Astrocyte (in vitro differentiated cells and primary cell): ENCODE data around the gene PIH1D2. TPM values are rescaled to one million over a fixed set of nuclear protein-coding genes. Genes with fewer than 3 reads are reported as not detected.
"Not testable (repeated sequence)": the region's sequence is repeated elsewhere in the genome, so short reads cannot be mapped to it uniquely, and the experiment has no call there.

ENCODE experiments used
- DNase-seq: peaks from one replicate; pipeline ENCODE4 v3.0.0-alpha.2; 2010; ENCODE audit warnings: low read depth
- FAIRE-seq: peaks from 2 replicates; lab custom pipeline; 2011; peaks lifted over from hg19 to GRCh38; lab: Jason Lieb, UNC
- H2AFZ ChIP-seq: 2 replicates; pipeline ENCODE4 v1.6.0; 2012; ENCODE audit warnings: low read depth, low read length, inconsistent platforms
- H3K27ac ChIP-seq: 2 replicates; pipeline ENCODE4 v1.5.1; 2011; ENCODE audit warnings: low read depth, low read length, inconsistent platforms
- H3K27me3 ChIP-seq: 2 replicates; pipeline ENCODE4 v1.6.0; 2011; ENCODE audit warnings: low read length, inconsistent platforms; ENCODE audit not compliant: insufficient read depth
- H3K36me3 ChIP-seq: 2 replicates; pipeline ENCODE4 v1.5.1; 2011; ENCODE audit warnings: low read length, inconsistent platforms; ENCODE audit not compliant: insufficient read depth
- H3K4me1 ChIP-seq: 2 replicates; pipeline ENCODE4 v1.5.1; 2011; ENCODE audit warnings: low read length, inconsistent platforms; ENCODE audit not compliant: insufficient read depth
- H3K4me2 ChIP-seq: 2 replicates; pipeline ENCODE4 v1.6.0; 2012; ENCODE audit warnings: low read length, inconsistent platforms
- H3K4me3 ChIP-seq: 2 replicates; pipeline ENCODE4 v1.5.1; 2011; ENCODE audit warnings: low read depth, mild to moderate bottlenecking, low read length, inconsistent platforms; ENCODE audit not compliant: insufficient read depth
- H3K79me2 ChIP-seq: 2 replicates; pipeline ENCODE4 v1.6.0; 2012; ENCODE audit warnings: mild to moderate bottlenecking, low read length, inconsistent platforms; ENCODE audit not compliant: insufficient read depth
- H3K9ac ChIP-seq: 2 replicates; pipeline ENCODE4 v1.6.0; 2012; ENCODE audit warnings: mild to moderate bottlenecking, low read length, inconsistent platforms
- H3K9me3 ChIP-seq: 2 replicates; pipeline ENCODE4 v1.5.1; 2012; ENCODE audit warnings: low read depth, mild to moderate bottlenecking, low read length, inconsistent platforms; ENCODE audit not compliant: insufficient read depth
- H4K20me1 ChIP-seq: 2 replicates; pipeline ENCODE4 v1.6.0; 2012; ENCODE audit warnings: low read length, inconsistent platforms; ENCODE audit not compliant: insufficient read depth
- H3K27ac Mint-ChIP-seq: one replicate; pipeline ENCODE4 v1.8.0; 2021; ENCODE audit warnings: mild to moderate bottlenecking, mixed read lengths; ENCODE audit not compliant: unreplicated experiment
- H3K27me3 Mint-ChIP-seq: one replicate; pipeline ENCODE4 v1.8.0; 2021; ENCODE audit warnings: low read depth, mixed read lengths; ENCODE audit not compliant: unreplicated experiment
- H3K36me3 Mint-ChIP-seq: one replicate; pipeline ENCODE4 v1.8.0; 2021; ENCODE audit warnings: low read depth, mixed read lengths; ENCODE audit not compliant: unreplicated experiment
- H3K4me1 Mint-ChIP-seq: one replicate; pipeline ENCODE4 v1.8.0; 2021; ENCODE audit warnings: low read depth, mixed read lengths; ENCODE audit not compliant: unreplicated experiment
- H3K4me3 Mint-ChIP-seq: one replicate; pipeline ENCODE4 v1.8.0; 2021; ENCODE audit warnings: mild to moderate bottlenecking, moderate library complexity, mixed read lengths; ENCODE audit not compliant: unreplicated experiment
- H3K9me3 Mint-ChIP-seq: one replicate; pipeline ENCODE4 v1.8.0; 2021; ENCODE audit warnings: mild to moderate bottlenecking, mixed read lengths; ENCODE audit not compliant: unreplicated experiment
- EZH2 ChIP-seq: IDR thresholded peaks from 2 replicates; pipeline ENCODE4 v1.6.1; 2012; ENCODE audit warnings: mild to moderate bottlenecking, low read length, inconsistent platforms; ENCODE audit not compliant: insufficient read depth
- total RNA-seq: library from RNA; stranded (reverse); gene quantifications from 2 replicates; pipeline ENCODE4 v1.2.1, GENCODE V29; 2021
- TF ChIP-seq, protein P1 (sequence below): IDR thresholded peaks from 2 replicates; pipeline ENCODE4 v1.5.1; 2011; ENCODE audit warnings: low read depth, mild to moderate bottlenecking, inconsistent platforms, low read length, moderate library complexity; ENCODE audit not compliant: insufficient read depth

PIH1D2 gene
- total RNA-seq, 1 donor from 2014 or later: 1.0 TPM

DNA sequence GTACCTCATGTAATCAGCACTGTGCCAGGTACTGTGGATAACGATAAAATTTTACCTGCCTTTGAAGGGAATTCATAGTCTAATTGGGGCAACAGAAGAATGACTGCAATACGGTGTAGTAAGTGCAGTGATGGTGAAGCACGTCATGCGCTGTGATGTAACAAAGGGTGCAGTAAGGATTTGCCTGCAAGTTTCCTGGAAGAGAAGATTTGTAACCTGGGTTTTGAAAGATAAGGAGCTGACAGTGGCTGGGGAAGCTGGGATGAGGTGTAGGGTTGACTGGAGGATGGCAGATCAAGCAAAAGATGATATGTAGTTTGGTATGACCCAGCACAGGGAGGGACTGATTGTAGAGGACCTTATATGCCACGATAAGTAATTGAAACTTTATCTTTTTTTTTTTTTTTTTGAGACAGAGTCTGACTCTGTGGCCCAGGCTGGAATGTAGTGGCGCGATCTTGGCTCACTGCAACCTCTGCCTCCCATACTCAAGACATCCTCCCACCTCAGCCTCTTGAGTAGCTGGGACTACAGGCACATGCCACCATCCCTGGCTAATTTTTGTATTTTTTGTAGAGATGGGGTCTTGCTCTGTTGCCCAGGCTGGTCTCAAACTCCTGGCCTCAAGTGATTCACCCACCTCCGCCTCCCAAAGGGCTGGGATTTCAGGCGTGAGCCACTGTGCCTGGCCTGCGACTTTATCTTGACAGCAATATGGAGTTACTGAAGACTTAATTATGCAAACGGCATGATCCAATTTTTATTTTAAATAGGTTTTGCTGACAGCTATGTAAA, 24.1 kb upstream of the PIH1D2 start:
- no peak overlapping the region for H3K9ac ChIP-seq
- H3K4me2 ChIP-seq: no peak overlapping the region
- H3K27me3 ChIP-seq: no peaks in the 10 kb centered on the region
- H3K4me1 ChIP-seq: no peaks in the 10 kb centered on the region
- no peaks in the 10 kb centered on the region for H3K9me3 ChIP-seq
- no peak overlapping the region for H3K4me3 ChIP-seq
- Mint-ChIP-seq H3K4me3 (no peak overlapping the region), H3K27ac (no peak overlapping the region), H3K27me3 (no peaks in the 10 kb centered on the region), H3K36me3 (peaks cover 2% of the 10 kb centered on the region), H3K4me1 (no peaks in the 10 kb centered on the region), H3K9me3 (no peaks in the 10 kb centered on the region)
- FAIRE-seq (no peak), DNase-seq (no peak)
- H3K79me2 ChIP-seq: no peaks in the 10 kb centered on the region
- no peak overlapping the region for H3K27ac ChIP-seq
- no peak for TF ChIP-seq EZH2
- TF ChIP-seq, protein P1, sequence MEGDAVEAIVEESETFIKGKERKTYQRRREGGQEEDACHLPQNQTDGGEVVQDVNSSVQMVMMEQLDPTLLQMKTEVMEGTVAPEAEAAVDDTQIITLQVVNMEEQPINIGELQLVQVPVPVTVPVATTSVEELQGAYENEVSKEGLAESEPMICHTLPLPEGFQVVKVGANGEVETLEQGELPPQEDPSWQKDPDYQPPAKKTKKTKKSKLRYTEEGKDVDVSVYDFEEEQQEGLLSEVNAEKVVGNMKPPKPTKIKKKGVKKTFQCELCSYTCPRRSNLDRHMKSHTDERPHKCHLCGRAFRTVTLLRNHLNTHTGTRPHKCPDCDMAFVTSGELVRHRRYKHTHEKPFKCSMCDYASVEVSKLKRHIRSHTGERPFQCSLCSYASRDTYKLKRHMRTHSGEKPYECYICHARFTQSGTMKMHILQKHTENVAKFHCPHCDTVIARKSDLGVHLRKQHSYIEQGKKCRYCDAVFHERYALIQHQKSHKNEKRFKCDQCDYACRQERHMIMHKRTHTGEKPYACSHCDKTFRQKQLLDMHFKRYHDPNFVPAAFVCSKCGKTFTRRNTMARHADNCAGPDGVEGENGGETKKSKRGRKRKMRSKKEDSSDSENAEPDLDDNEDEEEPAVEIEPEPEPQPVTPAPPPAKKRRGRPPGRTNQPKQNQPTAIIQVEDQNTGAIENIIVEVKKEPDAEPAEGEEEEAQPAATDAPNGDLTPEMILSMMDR: no peak
- no peak overlapping the region for H2AFZ ChIP-seq
- H3K36me3 ChIP-seq: peaks cover 6% of the 10 kb centered on the region
- H4K20me1 ChIP-seq: no peaks in the 10 kb centered on the region

DNA sequence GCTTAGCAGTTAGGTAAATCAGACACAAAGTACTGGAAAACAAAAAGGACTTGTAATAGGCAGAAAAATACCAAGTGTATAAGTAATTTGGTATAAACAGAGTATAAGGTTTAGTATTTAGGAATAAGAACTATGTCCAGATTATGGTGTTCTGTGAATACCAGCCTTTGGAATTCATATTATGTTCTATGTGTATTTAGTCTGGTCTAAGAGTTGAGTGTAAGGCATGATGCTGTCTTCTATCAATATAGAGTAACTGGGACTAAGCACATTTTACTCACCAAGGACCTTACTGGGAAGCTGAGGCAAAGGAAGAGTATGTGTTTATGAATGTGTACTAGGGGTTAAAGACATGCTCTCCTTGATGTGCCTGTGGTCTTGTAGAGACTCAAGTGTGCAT, 22.4 kb upstream of the PIH1D2 start:
- no peak overlapping the region for H3K9ac ChIP-seq
- Mint-ChIP-seq H3K27ac (no peak overlapping the region), H3K4me3 (no peak overlapping the region), H3K9me3 (no peaks in the 10 kb centered on the region), H3K27me3 (no peaks in the 10 kb centered on the region), H3K4me1 (no peaks in the 10 kb centered on the region), H3K36me3 (peaks cover 6% of the 10 kb centered on the region)
- H3K4me1 ChIP-seq: no peaks in the 10 kb centered on the region
- no peaks in the 10 kb centered on the region for H3K79me2 ChIP-seq
- DNase-seq (no peak), FAIRE-seq (no peak)
- H2AFZ ChIP-seq: no peak overlapping the region
- no peak overlapping the region for H3K4me2 ChIP-seq
- H3K36me3 ChIP-seq: peaks cover 17% of the 10 kb centered on the region
- TF ChIP-seq, protein P1: no peak
- TF ChIP-seq EZH2: no peak
- no peaks in the 10 kb centered on the region for H3K27me3 ChIP-seq
- no peaks in the 10 kb centered on the region for H4K20me1 ChIP-seq
- H3K9me3 ChIP-seq: no peaks in the 10 kb centered on the region
- no peak overlapping the region for H3K27ac ChIP-seq
- H3K4me3 ChIP-seq: no peak overlapping the region

DNA sequence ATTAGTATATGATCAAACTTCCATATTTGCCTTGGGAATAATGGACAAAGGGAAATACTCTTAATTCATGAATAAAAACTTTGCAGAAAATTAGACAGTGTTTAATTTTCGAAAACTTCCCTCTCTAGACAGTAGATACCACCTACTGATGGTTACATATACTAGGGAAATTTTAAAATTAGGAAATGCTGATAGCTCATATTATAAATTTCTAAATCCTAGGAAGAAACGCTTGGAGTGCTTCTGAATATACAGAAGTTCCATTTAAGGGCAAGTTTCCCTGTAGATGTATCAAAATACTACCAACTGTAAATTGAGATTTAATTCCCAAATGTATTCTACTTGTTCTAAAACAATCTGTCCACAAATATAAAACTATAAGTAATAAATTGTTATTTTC, 21.5 kb upstream of the PIH1D2 start:
- H3K79me2 ChIP-seq, FAIRE-seq, H2AFZ ChIP-seq, DNase-seq, H4K20me1 ChIP-seq, H3K9ac ChIP-seq, H3K36me3 Mint-ChIP-seq, H3K4me3 Mint-ChIP-seq, H3K9me3 Mint-ChIP-seq, H3K27ac ChIP-seq, H3K27ac Mint-ChIP-seq, H3K4me3 ChIP-seq, H3K27me3 Mint-ChIP-seq, H3K4me1 Mint-ChIP-seq, H3K4me1 ChIP-seq, H3K9me3 ChIP-seq, H3K4me2 ChIP-seq, H3K27me3 ChIP-seq: not testable (repeated sequence)
- peaks cover 20% of the 10 kb centered on the region for H3K36me3 ChIP-seq
